Neural cell (in vitro differentiated cells): Measurements from ENCODE around the gene IFI6.

ENCODE experiments used
- EP300 ChIP-seq: fragments of 450-650 bp; conservative IDR thresholded peaks from 2 replicates; pipeline ENCODE4 v1.6.1; 2014; ENCODE audit warnings: antibody characterized with exemption, mild to moderate bottlenecking, moderate library complexity; ENCODE audit not compliant: poor library complexity, severe bottlenecking
- EZH2 ChIP-seq: fragments of 200-600, 300-800 bp; shearing (Covaris generic), sonication (generic); IDR thresholded peaks from 2 replicates; pipeline ENCODE4 v1.6.1; 2014; ENCODE audit warnings: antibody characterized with exemption, low read length, borderline replicate concordance, mild to moderate bottlenecking; ENCODE audit not compliant: insufficient read depth, poor library complexity, severe bottlenecking
- MXI1 ChIP-seq: fragments of 450-650 bp; conservative IDR thresholded peaks from 2 replicates; pipeline ENCODE4 v1.6.1; 2014; ENCODE audit warnings: antibody characterized with exemption, mild to moderate bottlenecking; ENCODE audit not compliant: poor library complexity, severe bottlenecking
- POLR2AphosphoS5 ChIP-seq: IDR thresholded peaks from 2 replicates; pipeline ENCODE4 v1.6.1; 2012
- RAD21 ChIP-seq: fragments of 450-650 bp; conservative IDR thresholded peaks from 2 replicates; pipeline ENCODE4 v1.6.1; 2014; ENCODE audit warnings: antibody characterized with exemption, mild to moderate bottlenecking, moderate library complexity
- SMC3 ChIP-seq: fragments of 450-650 bp; conservative IDR thresholded peaks from 2 replicates; pipeline ENCODE4 v1.6.1; 2014; ENCODE audit warnings: antibody characterized with exemption, mild to moderate bottlenecking, moderate library complexity; ENCODE audit not compliant: poor library complexity
- TF ChIP-seq, protein P1 (sequence below): fragments of 450-650 bp; IDR thresholded peaks from 2 replicates; pipeline ENCODE4 v1.5.1; 2014; ENCODE audit warnings: antibody characterized with exemption, mild to moderate bottlenecking, moderate library complexity; ENCODE audit not compliant: poor library complexity, severe bottlenecking

DNA sequence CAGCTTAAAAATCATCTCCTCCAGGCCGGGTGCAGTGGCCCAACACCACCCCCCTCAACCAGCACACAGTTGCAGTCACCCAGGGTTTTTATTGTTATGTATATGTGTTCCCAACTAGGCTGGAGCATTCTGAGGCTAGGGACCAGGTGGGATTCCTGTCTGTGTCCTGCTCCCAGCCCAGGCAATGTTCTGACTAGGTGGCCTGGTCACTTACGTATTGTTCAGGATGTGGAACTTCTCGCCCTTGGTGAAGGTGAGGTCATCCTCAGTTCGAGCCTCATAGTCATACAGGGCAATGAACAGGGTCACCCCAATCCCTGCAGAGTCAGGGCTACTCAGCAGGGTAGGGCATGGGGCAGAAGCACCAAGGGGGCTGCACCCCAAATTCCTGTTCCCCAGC lies 49.2 kb downstream of the IFI6 start:
- TF ChIP-seq, protein P1, sequence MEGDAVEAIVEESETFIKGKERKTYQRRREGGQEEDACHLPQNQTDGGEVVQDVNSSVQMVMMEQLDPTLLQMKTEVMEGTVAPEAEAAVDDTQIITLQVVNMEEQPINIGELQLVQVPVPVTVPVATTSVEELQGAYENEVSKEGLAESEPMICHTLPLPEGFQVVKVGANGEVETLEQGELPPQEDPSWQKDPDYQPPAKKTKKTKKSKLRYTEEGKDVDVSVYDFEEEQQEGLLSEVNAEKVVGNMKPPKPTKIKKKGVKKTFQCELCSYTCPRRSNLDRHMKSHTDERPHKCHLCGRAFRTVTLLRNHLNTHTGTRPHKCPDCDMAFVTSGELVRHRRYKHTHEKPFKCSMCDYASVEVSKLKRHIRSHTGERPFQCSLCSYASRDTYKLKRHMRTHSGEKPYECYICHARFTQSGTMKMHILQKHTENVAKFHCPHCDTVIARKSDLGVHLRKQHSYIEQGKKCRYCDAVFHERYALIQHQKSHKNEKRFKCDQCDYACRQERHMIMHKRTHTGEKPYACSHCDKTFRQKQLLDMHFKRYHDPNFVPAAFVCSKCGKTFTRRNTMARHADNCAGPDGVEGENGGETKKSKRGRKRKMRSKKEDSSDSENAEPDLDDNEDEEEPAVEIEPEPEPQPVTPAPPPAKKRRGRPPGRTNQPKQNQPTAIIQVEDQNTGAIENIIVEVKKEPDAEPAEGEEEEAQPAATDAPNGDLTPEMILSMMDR = no peak
- no peak for TF ChIP-seq SMC3
- no peak for TF ChIP-seq EZH2
- no peak for TF ChIP-seq RAD21
- no peak for TF ChIP-seq POLR2AphosphoS5
- TF ChIP-seq EP300 = no peak
- no peak for TF ChIP-seq MXI1
